Stimulated activated CD8-positive, alpha-beta memory T cell treated with anti-CD3 and anti-CD28 coated beads, Interleukin-15, amount 100 ng/mL, for 24 hours (primary cell): ENCODE measurements around the gene SNX32.
"Not testable (repeated sequence)": the region's sequence is repeated elsewhere in the genome, so short reads cannot be mapped to it uniquely, and the experiment has no call there.

Experiments
- DNase-seq: peaks from one replicate; pipeline ENCODE4 v3.0.0-alpha.2; 2020; ENCODE audit warnings: low read depth

The SNX32 gene

GRCh38 chr11:65886826-65887722, 53.3 kb downstream of the SNX32 start:
- DNase-seq, result no peak

- no peak for DNase-seq
Observed at GRCh38 chr11:65887723-65888162, 54.0 kb downstream of the SNX32 start.

GRCh38 chr11:65888163-65888814, 54.5 kb downstream of the SNX32 start, which contains the start of gene FIBP:
FIBP (minus strand) TSS chr11:65888471; CDS start chr11:65888418, 53 bp downstream.
- DNase-seq, result peak; percentile 88

DNA sequence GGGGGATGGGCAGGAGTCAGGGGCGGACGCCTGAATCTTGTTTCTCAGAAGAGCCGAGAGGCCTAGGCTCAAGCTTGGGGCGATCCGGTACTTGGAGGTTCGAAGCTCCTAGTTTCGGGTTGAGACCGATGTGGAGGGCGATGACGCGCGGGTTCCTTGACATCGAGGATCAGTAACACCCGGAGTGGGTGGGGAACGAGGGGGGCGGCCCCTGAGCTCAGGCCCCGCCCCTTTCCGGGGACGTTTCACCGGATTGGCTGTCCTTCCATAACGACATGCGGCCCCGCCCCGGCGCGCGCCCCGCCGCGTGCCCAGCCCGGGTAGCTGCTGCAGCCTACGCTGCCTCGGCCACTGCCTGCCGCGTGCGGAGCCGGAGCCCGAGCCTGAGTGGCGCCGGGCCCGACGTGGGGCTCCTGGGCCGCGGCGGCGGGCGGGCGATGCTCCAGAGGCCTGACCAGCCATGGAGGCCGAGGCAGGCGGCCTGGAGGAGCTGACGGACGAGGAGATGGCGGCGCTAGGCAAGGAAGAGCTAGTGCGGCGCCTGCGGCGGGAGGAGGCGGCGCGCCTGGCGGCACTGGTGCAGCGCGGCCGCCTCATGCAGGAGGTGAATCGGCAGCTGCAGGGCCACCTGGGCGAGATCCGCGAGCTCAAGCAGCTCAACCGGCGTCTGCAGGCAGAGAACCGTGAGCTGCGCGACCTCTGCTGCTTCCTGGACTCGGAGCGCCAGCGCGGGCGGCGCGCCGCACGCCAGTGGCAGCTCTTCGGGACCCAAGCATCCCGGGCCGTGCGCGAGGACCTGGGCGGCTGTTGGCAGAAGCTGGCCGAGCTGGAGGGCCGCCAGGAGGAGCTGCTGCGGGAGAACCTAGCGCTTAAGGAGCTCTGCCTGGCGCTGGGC, 56.8 kb downstream of the SNX32 start, which contains the start of gene CCDC85B:
Gene CCDC85B, plus strand, starts transcription at position 350 of the 895 bp plus-strand sequence. Its CDS starts 111 bp downstream, at position 461.
- DNase-seq, result peak; percentile 95

GRCh38 chr11:65891219-65892136, 57.7 kb downstream of the SNX32 start:
- DNase-seq, result peak; percentile 26

GRCh38 chr11:65892137-65892540, 58.4 kb downstream of the SNX32 start:
- not testable (repeated sequence) for DNase-seq

- no peak for DNase-seq
Observed at GRCh38 chr11:65892661-65893317, 59.0 kb downstream of the SNX32 start.

GRCh38 chr11:65894034-65894591, 60.4 kb downstream of the SNX32 start:
- no peak for DNase-seq

DNA sequence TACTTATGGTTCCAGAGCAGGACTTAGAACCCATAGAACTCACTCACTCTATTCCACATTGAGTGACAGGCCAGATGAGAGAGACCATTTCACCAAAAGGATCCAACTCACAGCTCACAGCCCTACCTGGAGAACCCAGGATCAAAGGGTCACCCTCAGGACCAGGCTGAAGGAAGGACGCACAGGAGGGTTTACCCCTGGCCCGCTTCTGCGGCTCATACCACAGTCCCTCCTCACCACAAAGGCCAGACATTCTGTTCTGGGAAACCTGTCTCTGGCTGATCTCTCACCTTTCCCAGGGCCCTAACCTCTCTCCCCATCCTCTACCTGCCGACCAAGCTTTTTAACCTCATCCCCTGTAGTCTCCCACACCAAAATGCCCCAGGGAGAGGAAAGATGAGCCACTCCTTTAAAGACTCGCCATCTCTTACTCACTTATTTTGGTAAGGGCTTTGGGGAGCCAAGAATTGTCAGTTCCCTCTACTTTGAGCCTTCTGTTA, 61.8 kb downstream of the SNX32 start:
- no peak for DNase-seq

GRCh38 chr11:65896034-65896999, 62.6 kb downstream of the SNX32 start:
- DNase-seq, result no peak

DNA sequence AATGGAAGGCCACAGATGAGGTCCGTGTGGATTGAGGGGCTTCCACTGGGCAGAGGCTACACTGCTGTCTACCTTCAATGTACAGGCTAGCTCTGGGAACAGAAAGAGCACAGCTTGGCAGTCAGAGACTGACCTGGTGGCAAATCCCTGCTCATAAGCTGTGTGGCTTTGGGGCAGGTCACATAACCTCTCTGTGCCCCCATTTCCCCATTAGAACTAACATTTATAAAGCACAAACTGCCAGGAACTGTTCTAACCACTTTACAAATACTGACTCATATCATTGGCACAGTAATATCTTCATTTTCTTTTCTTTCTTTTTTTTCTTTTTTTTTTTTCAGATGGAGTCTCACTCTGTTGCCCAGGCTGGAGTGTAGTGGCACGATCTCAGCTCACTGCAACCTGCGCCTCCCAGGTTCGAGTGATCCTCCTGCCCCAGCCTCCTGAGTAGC, 63.3 kb downstream of the SNX32 start:
- DNase-seq, result no peak

DNA sequence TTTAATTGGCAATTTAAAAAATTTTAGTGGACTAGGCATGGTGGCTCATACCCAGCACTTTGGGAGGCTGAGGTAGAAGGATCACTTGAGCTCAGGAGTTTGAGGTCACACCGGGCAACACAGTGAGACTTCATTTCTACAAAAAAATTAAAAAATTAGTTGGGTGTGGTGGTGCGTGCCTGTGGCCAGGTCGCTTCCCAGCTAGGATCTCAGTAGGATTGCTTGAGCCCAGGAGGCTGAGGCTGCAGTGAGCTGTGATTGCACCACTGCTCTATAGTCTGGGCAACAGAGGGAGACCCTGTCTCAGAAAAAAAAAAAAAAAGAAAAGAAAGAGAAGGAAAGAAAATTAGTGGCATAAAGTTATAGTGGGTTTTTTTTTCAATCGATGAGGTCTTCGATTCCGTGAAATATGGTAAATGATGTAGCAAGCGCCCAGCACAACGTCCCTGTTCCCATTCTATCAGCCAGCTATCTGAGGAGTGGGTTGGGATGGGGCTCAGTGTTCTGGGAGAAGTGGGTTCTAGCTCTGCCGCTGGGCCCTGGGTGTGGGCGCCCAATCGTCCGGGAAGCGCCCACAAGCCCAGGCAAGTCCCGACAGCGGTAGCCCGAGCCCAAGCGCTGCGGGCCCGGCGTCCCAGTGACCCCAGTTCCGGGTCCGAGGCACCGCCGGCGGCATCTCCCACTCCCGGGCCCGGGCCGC, 65.0 kb downstream of the SNX32 start:
- DNase-seq, result no peak

DNA sequence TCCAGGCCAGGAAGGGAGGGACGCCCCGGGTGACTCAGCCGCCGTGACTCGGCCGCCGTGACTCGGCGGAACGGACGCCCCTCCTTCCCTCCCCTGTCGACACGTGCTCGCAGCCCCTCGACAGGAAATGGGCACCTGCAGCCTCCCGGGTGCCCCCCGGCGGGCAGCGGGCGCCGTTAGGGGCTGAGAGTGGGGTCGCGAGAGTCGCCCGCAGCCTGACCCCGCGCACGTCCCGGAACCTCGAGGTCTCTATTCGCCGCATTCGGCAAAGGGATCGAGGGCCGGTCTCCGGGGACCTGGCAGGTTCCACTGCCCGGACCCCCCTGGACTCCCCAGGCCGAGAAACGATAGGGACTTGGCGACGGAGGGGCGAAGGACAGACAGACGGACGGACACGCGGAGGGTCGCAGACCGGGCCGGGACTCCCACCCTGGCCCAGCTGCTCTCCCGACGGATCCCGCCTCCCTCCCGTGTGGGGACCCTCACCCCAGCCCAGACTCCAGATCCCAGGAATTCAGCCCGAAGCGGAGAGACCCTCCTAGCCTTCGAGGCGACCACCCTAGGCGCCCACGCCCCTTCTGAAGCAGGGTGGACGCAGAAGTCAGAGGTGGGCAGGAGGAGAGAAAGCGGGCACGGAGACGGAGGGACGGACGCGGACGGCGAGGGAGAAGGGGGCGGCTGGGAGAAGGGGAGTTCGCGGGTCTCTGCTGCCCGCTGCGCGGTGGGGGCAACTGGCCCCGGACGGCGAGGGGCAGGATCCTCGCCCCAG, 65.8 kb downstream of the SNX32 start:
- DNase-seq, result no peak

GRCh38 chr11:65900125-65900898, 66.5 kb downstream of the SNX32 start, which contains the start of gene FOSL1:
FOSL1 (minus strand) TSS chr11:65900388; CDS start chr11:65900339, 49 bp downstream.
- DNase-seq, result peak; percentile 86

DNA sequence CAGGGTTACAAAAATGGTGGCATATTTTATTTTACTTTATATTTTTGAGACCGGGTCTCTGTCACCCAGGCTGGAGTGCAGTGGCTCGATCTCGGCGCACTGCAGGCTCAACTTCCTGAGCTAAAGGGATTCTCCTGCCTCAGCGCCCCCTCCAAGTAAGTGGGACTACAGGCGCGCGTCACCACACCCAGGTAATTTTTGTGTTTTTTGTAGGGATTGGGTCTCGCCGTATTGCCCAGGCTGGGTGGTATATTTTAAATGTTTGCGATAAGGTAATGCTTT, 67.1 kb downstream of the SNX32 start:
- DNase-seq, result no peak

DNA sequence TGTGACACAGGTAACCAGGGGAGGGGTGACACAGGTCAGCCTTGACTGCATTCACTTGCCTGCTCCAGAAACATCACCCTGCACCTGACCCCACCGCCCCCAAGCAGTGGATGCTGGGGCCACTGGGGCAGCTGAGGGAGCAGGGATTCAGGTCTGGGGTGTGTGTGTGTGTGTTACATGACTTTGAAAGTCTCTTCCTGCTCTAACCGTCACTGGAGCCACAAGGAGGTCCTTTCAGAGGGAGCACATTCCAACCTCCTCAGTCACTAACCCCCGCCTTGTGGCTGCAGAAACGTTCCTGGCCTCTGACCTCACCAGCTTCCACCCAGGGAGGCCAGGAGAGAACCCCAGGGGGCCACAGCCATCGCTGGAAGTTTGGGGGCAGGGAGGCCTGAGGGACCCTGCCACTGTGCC, 69.3 kb downstream of the SNX32 start:
- no peak for DNase-seq
